BJ (cell line): ENCODE data around the gene GALNT2. TPM values are rescaled to one million over a fixed set of nuclear protein-coding genes. Genes with fewer than 3 reads are reported as not detected.

ENCODE experiments used
- CTCF ChIA-PET: fragments of 350-600 bp; formaldehyde crosslinking; extraction: SDS; loops from one replicate; lab custom pipeline; 2021; ENCODE audit warnings: antibody characterized with exemption, inconsistent platforms; lab: Yijun Ruan, JAX
- POLR2A ChIA-PET: fragments of 300-600 bp; sonication (Branson Sonifier 250); formaldehyde crosslinking; extraction: SDS; loops from one replicate; lab custom pipeline; 2021; ENCODE audit warnings: antibody characterized with exemption; lab: Charles Lee
- DNase-seq: peaks from one replicate; pipeline ENCODE4 v3.0.0-alpha.2; 2011; ENCODE audit warnings: low read depth
- H3K27me3 ChIP-seq: 2 replicates; pipeline ENCODE4 v1.6.0; 2011; ENCODE audit warnings: low read length; ENCODE audit not compliant: control insufficient read depth, insufficient read depth
- H3K36me3 ChIP-seq: 2 replicates; pipeline ENCODE4 v1.5.1; 2011; ENCODE audit warnings: low read length; ENCODE audit not compliant: control insufficient read depth, insufficient read depth
- H3K4me3 ChIP-seq: 2 replicates; pipeline ENCODE4 v1.5.1; 2011; ENCODE audit warnings: low read depth, mild to moderate bottlenecking, control low read depth, low read length
- polyA plus RNA-seq: library from polyadenylated mRNA; depleted of rRNA; stranded (reverse); fragments of >200 nt; gene quantifications from 2 replicates; pipeline ENCODE4 v1.2.3, GENCODE V29; 2011
- TF ChIP-seq, protein P1 (sequence below): IDR thresholded peaks from 2 replicates; pipeline ENCODE4 v1.5.1; 2011; ENCODE audit warnings: low read depth, mild to moderate bottlenecking, control low read depth, inconsistent platforms, low read length, moderate library complexity; ENCODE audit not compliant: insufficient read depth

GALNT2 gene
- polyA plus RNA-seq, 1 experiment = 90.9 TPM

DNA sequence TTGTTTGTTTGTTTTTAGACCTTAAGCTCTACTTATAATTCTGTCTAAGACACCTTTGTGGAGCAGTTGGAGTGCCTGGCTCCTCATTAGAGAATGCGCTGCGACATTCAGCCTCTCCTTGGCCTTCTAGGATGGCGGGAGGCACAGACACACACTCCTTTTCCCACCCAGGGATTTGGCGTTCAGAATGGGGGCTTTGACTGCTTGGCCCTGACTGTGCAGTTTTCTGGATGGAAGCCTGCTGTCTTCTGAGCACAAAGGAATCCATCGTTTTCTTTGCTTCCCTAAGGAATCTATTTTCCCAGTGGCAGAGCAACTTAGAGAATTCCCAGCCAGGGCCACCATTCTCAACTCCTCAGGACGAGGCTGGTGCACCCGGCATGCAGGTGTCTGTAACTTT is 83.6 kb downstream of the GALNT2 start:
- Histone ChIP-seq H3K27me3 (no peaks in the 10 kb centered on the region), H3K36me3 (no peaks in the 10 kb centered on the region; the same call in 1 of the 2 replicates), H3K4me3 (no peak overlapping the region)
- CTCF ChIA-PET = no interaction called here
- POLR2A ChIA-PET = no interaction called here
- no peak for DNase-seq
- TF ChIP-seq, protein P1, sequence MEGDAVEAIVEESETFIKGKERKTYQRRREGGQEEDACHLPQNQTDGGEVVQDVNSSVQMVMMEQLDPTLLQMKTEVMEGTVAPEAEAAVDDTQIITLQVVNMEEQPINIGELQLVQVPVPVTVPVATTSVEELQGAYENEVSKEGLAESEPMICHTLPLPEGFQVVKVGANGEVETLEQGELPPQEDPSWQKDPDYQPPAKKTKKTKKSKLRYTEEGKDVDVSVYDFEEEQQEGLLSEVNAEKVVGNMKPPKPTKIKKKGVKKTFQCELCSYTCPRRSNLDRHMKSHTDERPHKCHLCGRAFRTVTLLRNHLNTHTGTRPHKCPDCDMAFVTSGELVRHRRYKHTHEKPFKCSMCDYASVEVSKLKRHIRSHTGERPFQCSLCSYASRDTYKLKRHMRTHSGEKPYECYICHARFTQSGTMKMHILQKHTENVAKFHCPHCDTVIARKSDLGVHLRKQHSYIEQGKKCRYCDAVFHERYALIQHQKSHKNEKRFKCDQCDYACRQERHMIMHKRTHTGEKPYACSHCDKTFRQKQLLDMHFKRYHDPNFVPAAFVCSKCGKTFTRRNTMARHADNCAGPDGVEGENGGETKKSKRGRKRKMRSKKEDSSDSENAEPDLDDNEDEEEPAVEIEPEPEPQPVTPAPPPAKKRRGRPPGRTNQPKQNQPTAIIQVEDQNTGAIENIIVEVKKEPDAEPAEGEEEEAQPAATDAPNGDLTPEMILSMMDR = no peak

DNA sequence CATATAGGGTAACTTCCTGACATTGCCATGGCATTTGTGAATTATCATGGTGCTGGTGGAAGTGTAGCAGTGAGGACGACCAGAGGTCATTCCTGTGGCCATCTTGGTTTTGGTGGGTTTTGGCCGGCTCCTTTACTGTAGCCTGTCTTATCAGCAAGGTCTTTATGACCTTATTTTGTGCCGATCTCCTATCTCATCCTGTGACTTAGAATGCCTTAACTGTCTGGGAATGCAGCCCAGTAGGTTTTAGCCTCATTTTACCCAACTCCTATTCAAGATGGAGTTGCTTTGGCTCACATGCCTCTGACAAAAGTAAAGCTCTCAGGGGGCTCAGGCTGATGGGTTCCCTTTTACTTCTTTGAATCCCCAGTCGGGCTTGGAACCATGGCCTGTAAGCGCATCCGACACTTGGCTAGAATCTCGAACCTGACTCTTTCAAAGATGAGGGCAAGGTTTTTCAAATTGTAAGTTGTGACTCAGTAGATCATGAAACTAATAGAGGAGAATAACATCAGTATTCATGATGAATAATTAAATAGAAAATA is 85.0 kb downstream of the GALNT2 start:
- POLR2A ChIA-PET = no interaction called here
- Histone ChIP-seq H3K36me3 (no peaks in the 10 kb centered on the region; the same call in 1 of the 2 replicates), H3K4me3 (no peak overlapping the region), H3K27me3 (no peaks in the 10 kb centered on the region)
- TF ChIP-seq, protein P1 = no peak
- CTCF ChIA-PET = no interaction called here
- no peak for DNase-seq

DNA sequence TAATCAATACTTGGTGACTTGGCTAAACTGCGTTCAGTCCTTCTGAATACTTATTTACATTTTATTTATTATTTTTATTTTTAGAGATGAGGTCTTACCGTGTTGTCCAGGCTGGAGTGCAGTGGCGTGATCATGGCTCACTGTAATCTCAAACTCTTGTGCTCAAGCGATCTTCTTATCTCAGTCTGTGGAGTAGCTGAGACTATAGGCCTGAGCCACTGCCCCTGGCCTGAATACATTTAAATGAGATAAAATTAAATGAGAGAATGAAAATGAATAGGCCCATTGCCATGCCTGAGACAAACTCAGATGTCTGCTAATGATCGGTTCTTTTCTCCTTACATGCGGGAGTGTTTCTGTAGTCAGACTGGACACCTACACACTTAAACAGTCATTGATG is 86.0 kb downstream of the GALNT2 start:
- no peak for DNase-seq
- no peak overlapping the region for H3K4me3 ChIP-seq
- H3K27me3 ChIP-seq = no peaks in the 10 kb centered on the region
- TF ChIP-seq, protein P1 = no peak
- CTCF ChIA-PET = interaction anchor here (1.3 to 1.6 kb wide), 2 partner anchors 10 to 13 kb away, joined by 3 to 4 read pairs; no protein-coding TSS in a partner anchor
- no peaks in the 10 kb centered on the region; the same call in 1 of the 2 replicates for H3K36me3 ChIP-seq
- POLR2A ChIA-PET = no interaction called here

DNA sequence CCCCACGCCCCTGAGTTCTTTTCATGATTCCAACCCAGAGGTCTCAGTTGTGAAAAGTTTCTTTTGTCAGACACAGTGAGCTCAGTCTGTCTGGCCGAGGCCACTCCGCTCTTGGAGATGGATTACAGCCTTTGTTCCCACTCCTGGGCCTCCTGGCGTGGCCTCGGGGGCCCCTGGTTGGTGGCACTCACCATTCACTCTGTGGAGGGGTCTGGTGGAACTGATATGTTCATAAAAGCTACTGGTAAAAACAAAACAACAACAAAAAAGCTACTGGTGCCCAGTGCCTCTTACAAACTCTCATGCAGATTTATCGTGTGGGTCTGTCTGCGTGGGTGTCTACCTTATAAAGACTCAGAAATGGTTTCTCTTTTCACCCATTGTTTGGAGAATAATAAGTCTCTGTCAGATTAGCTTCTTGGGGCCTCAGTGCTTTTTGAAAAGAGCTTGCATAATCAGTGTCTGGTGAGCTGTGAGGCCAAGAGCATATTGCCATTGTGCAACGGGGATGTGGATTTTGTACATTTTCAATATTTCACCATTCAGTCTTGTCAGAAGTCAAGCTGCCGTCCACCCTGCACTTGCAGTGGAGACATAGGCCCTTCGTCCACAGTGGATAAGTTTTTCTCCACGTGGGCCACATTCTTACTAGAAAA is 86.7 kb downstream of the GALNT2 start:
- Histone ChIP-seq H3K27me3 (no peaks in the 10 kb centered on the region), H3K36me3 (no peaks in the 10 kb centered on the region; the same call in 1 of the 2 replicates), H3K4me3 (no peak overlapping the region)
- no peak for DNase-seq
- TF ChIP-seq, protein P1 = no peak
- ChIA-PET CTCF (interaction anchor here (1.3 to 1.6 kb wide), 2 partner anchors 9 to 14 kb away, joined by 3 to 4 read pairs; no protein-coding TSS in a partner anchor), POLR2A (interaction anchor here (0.6 kb wide), 1 partner anchor 26 kb away, joined by 3 read pairs; no protein-coding TSS in a partner anchor)

DNA sequence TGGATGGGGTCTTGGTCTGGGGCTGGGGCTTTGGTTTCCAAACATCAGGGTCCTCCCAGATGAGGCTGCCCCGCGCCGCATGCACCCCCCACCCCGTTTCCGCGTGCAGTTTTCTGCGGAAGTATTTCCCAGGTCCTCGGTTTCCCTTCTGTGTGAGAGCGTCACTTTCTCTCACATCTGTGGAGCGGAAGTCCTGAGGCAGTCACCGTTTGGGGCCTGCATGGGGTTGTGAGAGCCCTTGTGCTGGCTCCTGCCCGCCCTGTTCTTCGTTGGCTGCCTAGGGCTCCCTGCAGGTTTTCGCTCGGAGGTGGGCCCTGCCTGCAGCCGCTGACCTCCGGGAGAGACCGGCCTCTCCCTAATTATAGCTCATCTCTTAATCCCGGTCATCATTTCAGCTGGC is 88.0 kb downstream of the GALNT2 start:
- Histone ChIP-seq H3K4me3 (no peak overlapping the region), H3K27me3 (no peaks in the 10 kb centered on the region), H3K36me3 (no peaks in the 10 kb centered on the region; the same call in 1 of the 2 replicates)
- POLR2A ChIA-PET = interaction anchor here (0.6 kb wide), 1 partner anchor 49 kb away, joined by 4 read pairs; no protein-coding TSS in a partner anchor
- no peak for DNase-seq
- TF ChIP-seq, protein P1 = no peak
- CTCF ChIA-PET = no interaction called here
